ENCODE data around the gene PGGHG.

The PGGHG gene

GRCh38 chr11:255816-256215, 33.1 kb upstream of the PGGHG start:
- ChIA-PET POLR2A (ENCODE audit: low non-redundant PET) (no interaction called here), CTCF (no interaction called here)

GRCh38 chr11:256952-257737, 31.8 kb upstream of the PGGHG start:
- ChIA-PET CTCF (no interaction called here), POLR2A (ENCODE audit: low non-redundant PET) (no interaction called here)
- TF ChIP-seq CTCF (conservative IDR thresholded peaks at IDR 0.05; ENCODE audit: low read depth): no peak
- no peak overlapping the region for H3K27ac ChIP-seq
- no peak for DNase-seq (ENCODE audit: low spot score)

More at GRCh38 chr11:255816-256215, 33.1 kb upstream of the PGGHG start:
- TF ChIP-seq CTCF (conservative IDR thresholded peaks at IDR 0.05; ENCODE audit: low read depth): no peak
- no peak for DNase-seq (ENCODE audit: low spot score)
- no peak overlapping the region for H3K27ac ChIP-seq

GRCh38 chr11:257766-258493, 31.0 kb upstream of the PGGHG start:
- ChIA-PET CTCF (interaction anchor here (0.8 to 1.1 kb wide), 2 partner anchors 21 to 47 kb away, joined by 3 to 9 read pairs; no protein-coding TSS in a partner anchor), POLR2A (ENCODE audit: low non-redundant PET) (no interaction called here)
- H3K27ac ChIP-seq: no peak overlapping the region
- no peak for TF ChIP-seq CTCF (conservative IDR thresholded peaks at IDR 0.05; ENCODE audit: low read depth)
- no peak for DNase-seq (ENCODE audit: low spot score)

GRCh38 chr11:259413-259812, 29.5 kb upstream of the PGGHG start:
- no peak for DNase-seq (ENCODE audit: low spot score)
- no peak overlapping the region for H3K27ac ChIP-seq
- POLR2A ChIA-PET (ENCODE audit: low non-redundant PET): no interaction called here
- no peak for TF ChIP-seq CTCF (conservative IDR thresholded peaks at IDR 0.05; ENCODE audit: low read depth)
- CTCF ChIA-PET: no interaction called here

GRCh38 chr11:261624-262023, 27.3 kb upstream of the PGGHG start:
- TF ChIP-seq CTCF (conservative IDR thresholded peaks at IDR 0.05; ENCODE audit: low read depth): no peak
- no peak for DNase-seq (ENCODE audit: low spot score)
- H3K27ac ChIP-seq: no peak overlapping the region
- CTCF ChIA-PET: interaction anchor here (0.6 to 1.6 kb wide), 2 partner anchors 11 to 22 kb away, joined by 3 to 7 read pairs; no protein-coding TSS in a partner anchor
- POLR2A ChIA-PET (ENCODE audit: low non-redundant PET): no interaction called here

- no peak overlapping the region; the same call in 1 of the 2 replicates for H3K27ac ChIP-seq
- ChIA-PET POLR2A (ENCODE audit: low non-redundant PET) (no interaction called here), CTCF (interaction anchor here (0.7 to 0.9 kb wide), 2 partner anchors 14 to 45 kb away, joined by 3 read pairs; no protein-coding TSS in a partner anchor)
- no peak for TF ChIP-seq CTCF (conservative IDR thresholded peaks at IDR 0.05; ENCODE audit: low read depth)
- no peak for DNase-seq (ENCODE audit: low spot score)
Observed at GRCh38 chr11:266676-267439, 22.1 kb upstream of the PGGHG start.

Measured in RWPE1 (cell line).